ENCODE measurements around the gene SLC25A17.

- TF ChIP-seq POLR2AphosphoS5 (IDR thresholded peaks at IDR 0.05; ENCODE audit: borderline replicate concordance, low read depth, low read length) (no peak), EZH2 (IDR thresholded peaks at IDR 0.05) (no peak)
These were observed 13.9 kb downstream of the SLC25A17 start for GRCh38 chr22:40805239-40805638.

Measured in SK-N-MC (cell line).